Vagina (tissue), 2 donors: ENCODE results near the gene FSTL3.

Experiments
- POLR2A ChIP-seq, 2 donors: fragments of 450-650 bp; IDR thresholded peaks; one replicate each; pipeline ENCODE4 v1.6.1; 2017; ENCODE audit warnings: antibody characterized with exemption in 2 of 2, mild to moderate bottlenecking in 2 of 2, moderate library complexity in 2 of 2
- POLR2AphosphoS5 ChIP-seq, 2 donors: sonication (generic); formaldehyde crosslinking; IDR thresholded peaks; one replicate each; pipeline ENCODE4 v1.9.0; 2017; ENCODE audit warnings: antibody characterized with exemption in 2 of 2, mild to moderate bottlenecking in 2 of 2, low read depth in 1 of 2; ENCODE audit not compliant: insufficient read depth in 1 of 2
- TF ChIP-seq, protein P1 (sequence below), 3 experiments: fragments of 450-650 bp in 2 of 3; fragments of 200-600 bp in 1 of 3; sonication (generic) in 1 of 3; IDR thresholded peaks; one replicate each; pipeline ENCODE4 v1.5.1; 2017 to 2019; ENCODE audit warnings: antibody characterized with exemption in 3 of 3, mild to moderate bottlenecking in 2 of 3, moderate library complexity in 2 of 3

DNA sequence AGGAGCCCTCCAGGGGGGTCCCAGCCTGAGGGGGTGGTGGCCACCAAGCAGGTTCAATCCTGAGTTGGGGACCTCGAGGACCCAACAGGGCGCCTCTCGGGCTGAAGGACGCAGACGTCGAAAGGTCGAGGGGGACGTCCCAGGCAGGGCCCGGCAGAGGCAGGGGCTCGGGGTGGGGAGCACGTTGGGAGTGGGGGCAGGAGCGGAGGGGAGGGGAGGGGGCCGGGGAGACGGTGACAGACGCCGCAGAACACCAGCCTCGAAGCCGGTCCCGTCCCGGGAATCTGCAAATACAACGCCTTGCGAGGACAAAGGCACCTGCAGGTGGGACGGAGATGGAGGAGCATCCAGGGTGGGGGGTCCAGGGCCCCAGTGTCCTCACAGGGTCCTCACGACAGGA, 32.5 kb upstream of the FSTL3 start:
- TF ChIP-seq, protein P1, sequence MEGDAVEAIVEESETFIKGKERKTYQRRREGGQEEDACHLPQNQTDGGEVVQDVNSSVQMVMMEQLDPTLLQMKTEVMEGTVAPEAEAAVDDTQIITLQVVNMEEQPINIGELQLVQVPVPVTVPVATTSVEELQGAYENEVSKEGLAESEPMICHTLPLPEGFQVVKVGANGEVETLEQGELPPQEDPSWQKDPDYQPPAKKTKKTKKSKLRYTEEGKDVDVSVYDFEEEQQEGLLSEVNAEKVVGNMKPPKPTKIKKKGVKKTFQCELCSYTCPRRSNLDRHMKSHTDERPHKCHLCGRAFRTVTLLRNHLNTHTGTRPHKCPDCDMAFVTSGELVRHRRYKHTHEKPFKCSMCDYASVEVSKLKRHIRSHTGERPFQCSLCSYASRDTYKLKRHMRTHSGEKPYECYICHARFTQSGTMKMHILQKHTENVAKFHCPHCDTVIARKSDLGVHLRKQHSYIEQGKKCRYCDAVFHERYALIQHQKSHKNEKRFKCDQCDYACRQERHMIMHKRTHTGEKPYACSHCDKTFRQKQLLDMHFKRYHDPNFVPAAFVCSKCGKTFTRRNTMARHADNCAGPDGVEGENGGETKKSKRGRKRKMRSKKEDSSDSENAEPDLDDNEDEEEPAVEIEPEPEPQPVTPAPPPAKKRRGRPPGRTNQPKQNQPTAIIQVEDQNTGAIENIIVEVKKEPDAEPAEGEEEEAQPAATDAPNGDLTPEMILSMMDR (IDR thresholded peaks at IDR 0.05) = no peak
- TF ChIP-seq POLR2AphosphoS5 (IDR thresholded peaks at IDR 0.05; ENCODE audit: insufficient read depth in 1 of 2, low read depth in 1 of 2) (no peak), POLR2A (IDR thresholded peaks at IDR 0.05) (no peak)
